LNCAP (cell line): ENCODE results near the gene STOML1.

ENCODE experiments used
- TF ChIP-seq, protein P1 (sequence below): fragments of 450-650 bp; IDR thresholded peaks from 2 replicates; pipeline ENCODE4 v1.5.1; 2017; ENCODE audit warnings: mild to moderate bottlenecking

Gene STOML1

DNA sequence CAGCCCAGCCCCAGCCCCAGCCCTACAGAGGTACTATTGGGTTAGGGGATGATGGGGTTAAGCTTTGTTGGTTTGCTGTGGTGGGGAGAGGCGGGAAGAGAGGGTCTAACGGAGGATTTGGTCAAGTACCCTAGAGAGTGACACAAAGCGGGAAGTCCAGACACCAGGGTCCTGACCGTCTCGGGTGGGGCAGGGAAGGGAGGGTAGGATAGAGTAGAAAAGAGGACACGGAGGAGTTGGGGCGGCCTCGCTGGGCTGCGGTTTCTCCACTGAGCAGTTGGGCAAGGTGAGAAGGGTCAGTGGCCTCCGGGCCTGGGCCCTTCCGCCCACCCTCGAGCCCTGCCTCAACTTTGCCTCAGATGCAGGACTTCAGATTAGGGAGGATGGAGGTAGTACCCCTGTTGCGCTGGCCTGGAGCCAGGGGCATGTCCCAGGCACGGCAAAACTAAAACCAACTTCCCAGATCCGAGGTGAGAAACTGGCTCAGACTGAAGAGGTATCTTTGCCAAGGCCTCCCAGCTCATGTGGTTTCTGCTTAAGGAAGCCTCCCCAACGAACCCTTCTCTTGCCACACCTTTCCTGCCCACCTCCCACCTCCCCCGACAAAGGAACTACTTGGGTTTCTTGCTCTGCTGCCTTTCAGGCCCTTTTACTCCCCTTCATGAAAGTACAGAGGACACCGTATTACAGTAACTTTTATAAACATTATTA, 3.0 kb upstream of the STOML1 start:
- TF ChIP-seq, protein P1, sequence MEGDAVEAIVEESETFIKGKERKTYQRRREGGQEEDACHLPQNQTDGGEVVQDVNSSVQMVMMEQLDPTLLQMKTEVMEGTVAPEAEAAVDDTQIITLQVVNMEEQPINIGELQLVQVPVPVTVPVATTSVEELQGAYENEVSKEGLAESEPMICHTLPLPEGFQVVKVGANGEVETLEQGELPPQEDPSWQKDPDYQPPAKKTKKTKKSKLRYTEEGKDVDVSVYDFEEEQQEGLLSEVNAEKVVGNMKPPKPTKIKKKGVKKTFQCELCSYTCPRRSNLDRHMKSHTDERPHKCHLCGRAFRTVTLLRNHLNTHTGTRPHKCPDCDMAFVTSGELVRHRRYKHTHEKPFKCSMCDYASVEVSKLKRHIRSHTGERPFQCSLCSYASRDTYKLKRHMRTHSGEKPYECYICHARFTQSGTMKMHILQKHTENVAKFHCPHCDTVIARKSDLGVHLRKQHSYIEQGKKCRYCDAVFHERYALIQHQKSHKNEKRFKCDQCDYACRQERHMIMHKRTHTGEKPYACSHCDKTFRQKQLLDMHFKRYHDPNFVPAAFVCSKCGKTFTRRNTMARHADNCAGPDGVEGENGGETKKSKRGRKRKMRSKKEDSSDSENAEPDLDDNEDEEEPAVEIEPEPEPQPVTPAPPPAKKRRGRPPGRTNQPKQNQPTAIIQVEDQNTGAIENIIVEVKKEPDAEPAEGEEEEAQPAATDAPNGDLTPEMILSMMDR = no peak

DNA sequence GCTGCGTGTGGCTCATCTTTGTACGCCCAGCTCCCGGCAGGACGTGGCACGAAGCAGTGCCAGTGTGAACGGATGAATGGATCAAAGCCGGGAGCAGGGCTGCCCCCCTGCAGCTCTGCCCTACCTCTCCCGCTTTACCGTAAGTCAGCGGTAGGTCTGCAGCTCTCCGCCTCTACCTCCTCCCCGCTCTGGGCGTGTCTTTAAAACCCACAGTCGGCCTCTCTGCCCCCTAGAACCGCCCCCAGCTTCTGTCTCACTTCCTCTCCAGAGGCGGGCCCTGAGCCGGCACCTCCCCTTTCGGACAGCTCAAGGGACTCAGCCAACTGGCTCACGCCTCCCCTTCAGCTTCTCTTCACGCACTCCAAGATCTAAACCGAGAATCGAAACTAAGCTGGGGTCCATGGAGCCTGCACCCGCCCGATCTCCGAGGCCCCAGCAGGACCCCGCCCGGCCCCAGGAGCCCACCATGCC, 2.4 kb upstream of the STOML1 start, which contains the start of gene PML:
PML (plus strand) TSS at position 304 of the 471 bp plus-strand sequence; CDS start at position 401, 97 bp downstream.
- TF ChIP-seq, protein P1 = no peak

DNA sequence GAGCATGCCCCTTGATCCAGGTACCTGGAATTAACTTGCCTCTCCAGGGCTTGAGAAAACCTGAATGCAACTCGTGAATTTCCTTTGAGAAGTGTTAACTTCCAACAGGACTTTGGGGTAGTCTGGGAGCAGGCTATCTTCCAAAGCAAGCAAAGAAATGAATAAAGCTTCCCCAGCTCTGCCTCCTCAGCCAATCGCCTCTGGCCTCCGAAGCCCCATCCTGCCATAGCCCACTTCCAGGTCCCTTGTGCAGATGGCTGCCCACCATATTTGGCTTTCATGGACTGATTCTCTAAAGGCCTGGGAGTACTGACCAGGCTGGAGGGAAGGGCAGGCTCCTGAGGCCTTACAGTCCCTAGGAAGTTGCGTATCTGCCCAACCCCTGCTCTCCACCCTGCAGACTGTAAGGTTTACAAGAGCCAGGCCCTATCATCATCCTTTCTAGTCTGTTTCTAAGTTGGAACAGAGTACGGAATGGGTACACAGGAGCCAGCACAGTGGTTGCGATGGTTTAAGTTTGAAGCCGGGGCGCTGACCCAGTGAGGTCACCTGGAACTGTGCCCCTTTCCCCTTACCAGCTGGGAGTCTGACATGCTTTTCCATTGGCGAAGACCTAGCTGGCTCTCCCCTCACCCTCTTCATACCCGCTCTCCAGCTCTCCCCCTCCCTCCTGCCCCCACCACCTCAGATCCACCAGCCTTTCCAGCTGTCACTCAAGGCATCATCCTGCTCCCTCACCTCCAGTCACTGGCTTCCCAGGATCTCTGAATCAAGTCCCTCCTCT, 1.3 kb upstream of the STOML1 start:
- TF ChIP-seq, protein P1 = no peak

DNA sequence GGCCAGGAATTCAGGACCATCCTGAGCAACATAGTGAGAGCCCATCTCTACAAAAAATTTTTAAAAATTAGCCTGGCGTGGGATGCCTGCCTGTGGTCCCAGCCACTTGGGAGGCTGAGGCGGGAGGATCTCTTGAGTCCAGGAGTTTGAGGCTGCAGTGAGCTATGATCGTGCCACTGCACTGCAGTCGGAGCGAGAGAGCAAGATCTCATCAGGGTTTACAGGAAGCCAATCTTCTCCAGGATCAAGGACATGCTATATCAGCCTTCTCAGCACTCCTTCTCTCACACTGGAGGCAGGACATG, 451 bp upstream of the STOML1 start:
- TF ChIP-seq, protein P1 = no peak

DNA sequence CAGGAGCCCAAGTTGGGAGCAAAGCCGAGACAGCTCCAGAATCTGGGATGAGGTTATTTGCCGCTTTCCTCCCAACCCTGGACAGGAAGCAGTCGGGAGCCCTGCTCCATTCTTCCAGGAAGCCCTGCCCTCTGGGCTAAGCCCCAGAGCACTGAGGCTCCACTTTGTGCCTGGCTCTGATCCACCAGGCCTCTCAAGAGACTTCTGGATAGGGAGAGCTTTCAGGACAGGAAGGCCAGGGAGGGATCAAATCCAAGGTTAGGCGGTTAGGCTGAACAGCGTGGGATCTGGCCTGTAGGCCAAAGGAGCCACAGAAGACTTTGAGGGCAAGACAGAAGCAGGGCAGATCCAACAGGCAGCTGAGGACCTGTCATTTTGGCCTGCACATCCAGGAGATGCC, 835 bp downstream of the STOML1 start:
- TF ChIP-seq, protein P1 = no peak

DNA sequence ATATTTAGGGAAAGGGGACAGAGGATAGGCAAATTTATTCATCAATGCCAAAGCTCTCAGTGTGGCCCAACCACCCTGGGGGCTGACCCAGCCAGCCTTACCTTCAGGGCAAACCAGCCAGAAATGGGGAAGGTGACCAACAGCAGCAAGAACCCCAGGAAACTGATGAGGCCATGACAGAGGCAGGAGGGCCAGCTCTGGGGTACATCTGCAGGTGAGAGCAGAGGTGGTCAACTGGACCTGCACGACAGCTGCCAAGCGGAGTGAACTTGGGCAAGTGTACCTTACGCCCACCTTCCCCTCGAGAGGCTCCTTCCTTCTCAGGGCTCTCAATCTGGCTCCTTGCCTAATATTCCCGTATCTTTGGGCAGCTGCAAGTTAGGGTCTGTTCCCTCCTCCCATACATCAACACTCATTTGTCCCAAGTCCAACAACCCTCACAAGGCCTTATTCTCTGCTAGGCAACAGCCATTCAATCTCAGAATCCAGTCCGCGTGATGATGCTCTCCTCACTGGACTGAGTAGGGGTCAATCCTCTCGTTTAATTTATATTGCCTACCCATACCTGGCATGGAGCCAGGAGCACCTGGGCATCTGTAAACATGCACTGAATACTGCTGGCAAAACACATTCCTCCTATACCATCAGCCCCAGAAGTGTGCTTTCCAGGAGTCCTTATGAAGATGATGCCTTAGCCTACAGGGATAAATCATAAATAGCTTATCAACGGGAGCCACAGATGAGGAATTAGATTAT, 1.7 kb downstream of the STOML1 start:
- TF ChIP-seq, protein P1 = no peak

DNA sequence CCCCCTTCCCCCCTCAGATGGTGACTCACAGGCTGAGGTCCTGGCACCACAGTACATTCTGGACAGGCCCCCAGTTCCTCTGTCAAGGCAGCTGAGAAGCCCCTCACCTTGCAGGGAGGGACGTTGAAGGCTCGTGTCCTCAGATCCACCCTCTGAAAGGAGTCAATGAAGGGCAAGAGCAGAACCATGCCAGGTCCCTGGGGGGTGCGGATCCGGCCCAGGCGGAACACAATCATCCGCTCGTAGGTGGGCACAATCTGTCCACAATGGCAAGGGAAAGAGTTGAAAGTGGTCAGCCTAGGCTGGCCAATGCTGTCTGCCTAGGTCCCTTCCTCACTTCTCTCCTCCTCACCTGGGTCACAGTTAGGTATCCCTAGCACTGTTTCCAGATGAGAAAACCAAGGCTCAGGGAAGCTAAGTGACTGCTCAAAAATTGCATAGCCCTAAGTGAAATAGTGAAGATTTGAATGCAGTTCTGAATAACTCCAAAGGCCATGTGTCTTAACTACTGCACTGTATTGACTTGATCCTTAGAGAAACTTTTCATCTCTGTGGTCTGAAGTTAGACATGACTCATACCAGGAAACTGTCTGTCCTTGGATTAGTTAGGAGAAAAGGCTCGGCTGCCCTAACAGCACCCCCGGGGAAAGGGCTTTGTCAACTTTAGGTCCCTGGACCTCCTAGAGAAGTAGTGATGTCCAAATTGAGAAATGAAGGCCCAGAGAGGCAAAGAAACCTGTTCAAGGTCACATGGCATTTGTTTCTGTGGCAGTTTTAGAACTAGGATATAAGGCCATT, 2.9 kb downstream of the STOML1 start:
- TF ChIP-seq, protein P1 = no peak
